SK-N-SH (cell line): Measurements from ENCODE around the gene CKAP2L.

Source experiments
- CHD2 ChIP-seq: fragments of 150-350 bp; IDR thresholded peaks from 2 replicates; pipeline ENCODE4 v1.6.1; 2018; ENCODE audit warnings: low read length; ENCODE audit not compliant: partially characterized antibody
- CTCF ChIP-seq: fragments of 200-600 bp; sonication (generic); IDR thresholded peaks from 2 replicates; pipeline ENCODE4 v1.6.1; 2017; ENCODE audit warnings: antibody characterized with exemption, mild to moderate bottlenecking, moderate library complexity
- EP300 ChIP-seq, 2 experiments: IDR thresholded peaks; 2 replicates each; pipeline versions ENCODE4 v1.4.0 to v1.6.1; 2012; ENCODE audit warnings: borderline replicate concordance in 1 of 2, low read depth in 1 of 2, low read length in 1 of 2
- FOSL2 ChIP-seq: IDR thresholded peaks from 2 replicates; pipeline ENCODE4 v1.4.0; 2012; ENCODE audit warnings: low read depth, mild to moderate bottlenecking, moderate library complexity, borderline replicate concordance
- FOXJ3 ChIP-seq: sonication (generic); formaldehyde crosslinking; IDR thresholded peaks from 2 replicates; pipeline ENCODE4 v1.5.1; 2020; ENCODE audit warnings: mild to moderate bottlenecking, missing genetic modification reagents
- POLR2AphosphoS5 ChIP-seq: IDR thresholded peaks from 2 replicates; pipeline ENCODE4 v1.6.1; 2012; ENCODE audit warnings: low read depth, low read length
- RAD21 ChIP-seq: IDR thresholded peaks from 2 replicates; pipeline ENCODE4 v1.6.1; 2012; ENCODE audit warnings: mild to moderate bottlenecking, low read length
- RFX5 ChIP-seq: IDR thresholded peaks from 2 replicates; pipeline ENCODE4 v1.6.1; 2012; ENCODE audit warnings: mild to moderate bottlenecking, improper control_type of control experiment, low read length
- TAF1 ChIP-seq: IDR thresholded peaks from 2 replicates; pipeline ENCODE4 v1.6.1; 2012; ENCODE audit warnings: low read depth, mild to moderate bottlenecking, low read length, moderate library complexity, borderline replicate concordance
- TCF12 ChIP-seq: IDR thresholded peaks from 2 replicates; pipeline ENCODE4 v1.4.0; 2012
- TEAD4 ChIP-seq: IDR thresholded peaks from 2 replicates; pipeline ENCODE4 v1.4.0; 2012; ENCODE audit warnings: mild to moderate bottlenecking, borderline replicate concordance; ENCODE audit not compliant: insufficient read depth
- USF2 ChIP-seq: fragments of 150-350 bp; IDR thresholded peaks from 2 replicates; pipeline ENCODE4 v1.6.1; 2017; ENCODE audit warnings: antibody characterized with exemption, low read length, low read depth, borderline replicate concordance
- TF ChIP-seq, protein P1 (sequence below): IDR thresholded peaks from 2 replicates; pipeline ENCODE4 v1.4.0; 2012; ENCODE audit warnings: low read depth
- TF ChIP-seq, protein P2 (sequence below): IDR thresholded peaks from 2 replicates; pipeline ENCODE4; 2012

DNA sequence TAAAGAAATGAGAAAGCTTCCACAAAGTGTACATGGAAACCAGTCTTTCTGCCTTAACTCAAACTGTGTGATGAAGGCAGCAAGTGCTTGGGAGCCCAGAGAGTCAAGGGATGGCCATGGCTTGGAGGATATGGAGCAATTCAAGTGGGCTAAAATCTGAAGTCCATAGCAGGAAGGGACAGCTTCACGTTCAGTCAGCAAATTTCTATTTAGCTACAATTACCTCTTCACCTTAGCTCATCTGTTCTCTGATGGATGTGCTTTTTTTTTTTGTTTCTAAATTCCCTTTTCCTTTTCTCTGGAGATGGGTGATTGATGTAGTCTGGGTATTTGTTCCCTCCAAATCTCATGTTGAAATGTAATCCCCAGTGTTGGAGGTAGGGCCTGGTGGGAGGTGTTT lies 24.8 kb upstream of the CKAP2L start:
- TF ChIP-seq RFX5 (no peak), CHD2 (no peak), CTCF (no peak), POLR2AphosphoS5 (no peak), RAD21 (no peak), TCF12 (no peak), EP300 (IDR thresholded peaks at IDR 0.05; ENCODE audit: borderline replicate concordance in 1 of 2, low read depth in 1 of 2, low read length in 1 of 2) (no peak), FOSL2 (no peak), TAF1 (no peak), TEAD4 (no peak), FOXJ3 (CRISPR knock-in tag) (no peak), USF2 (no peak)
- TF ChIP-seq, protein P1, sequence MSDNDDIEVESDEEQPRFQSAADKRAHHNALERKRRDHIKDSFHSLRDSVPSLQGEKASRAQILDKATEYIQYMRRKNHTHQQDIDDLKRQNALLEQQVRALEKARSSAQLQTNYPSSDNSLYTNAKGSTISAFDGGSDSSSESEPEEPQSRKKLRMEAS: no peak
- TF ChIP-seq, protein P2, sequence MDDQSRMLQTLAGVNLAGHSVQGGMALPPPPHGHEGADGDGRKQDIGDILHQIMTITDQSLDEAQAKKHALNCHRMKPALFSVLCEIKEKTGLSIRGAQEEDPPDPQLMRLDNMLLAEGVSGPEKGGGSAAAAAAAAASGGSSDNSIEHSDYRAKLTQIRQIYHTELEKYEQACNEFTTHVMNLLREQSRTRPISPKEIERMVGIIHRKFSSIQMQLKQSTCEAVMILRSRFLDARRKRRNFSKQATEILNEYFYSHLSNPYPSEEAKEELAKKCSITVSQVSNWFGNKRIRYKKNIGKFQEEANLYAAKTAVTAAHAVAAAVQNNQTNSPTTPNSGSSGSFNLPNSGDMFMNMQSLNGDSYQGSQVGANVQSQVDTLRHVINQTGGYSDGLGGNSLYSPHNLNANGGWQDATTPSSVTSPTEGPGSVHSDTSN: no peak
